Posterior cingulate gyrus (tissue), 11 donors: ENCODE measurements around the gene DLK1.
A peak's percentile ranks its signal among the peaks of the same experiment; 100 is the strongest.

ENCODE experiments used
- DNase-seq, 10 donors: peaks; one replicate each; pipeline versions ENCODE4 v3.0.0 to v3.0.0-alpha.2; 2020 to 2021; ENCODE audit warnings: mixed read lengths in 3 of 10
- intact Hi-C: fragments of 100-400 bp; cut with DNase I; formaldehyde crosslinking; loops from one replicate; pipeline ENCODE4 v1.15.1; 2023

DLK1 gene

GRCh38 chr14:100726550-100727085 lies at the start of gene DLK1:
Gene DLK1, plus strand, starts transcription at chr14:100726892. Its CDS starts 177 bp downstream, at chr14:100727069.
- peak in 1 of 10 donors; percentile 67 for DNase-seq
- intact Hi-C loops, result no loop called here

GRCh38 chr14:100677152-100677551 lies 49.5 kb upstream of the DLK1 start:
- DNase-seq, result no peak
- intact Hi-C loops, result no loop called here

GRCh38 chr14:100677554-100678468 lies 48.9 kb upstream of the DLK1 start:
- DNase-seq, result peak in 8 of 10 donors; percentile 29 to 94 (median 58)
- intact Hi-C loops, result no loop called here

- intact Hi-C loops, result no loop called here
- no peak for DNase-seq
Measured at GRCh38 chr14:100678469-100678828, 48.2 kb upstream of the DLK1 start.

GRCh38 chr14:100679153-100679552 lies 47.5 kb upstream of the DLK1 start:
- DNase-seq, result no peak
- intact Hi-C loops, result no loop called here

- DNase-seq, result no peak
- intact Hi-C loops, result no loop called here
Measured at GRCh38 chr14:100679707-100680438, 46.8 kb upstream of the DLK1 start.

GRCh38 chr14:100680439-100681051 lies 46.1 kb upstream of the DLK1 start:
- no peak for DNase-seq
- intact Hi-C loops, result no loop called here

GRCh38 chr14:100681111-100681510 lies 45.6 kb upstream of the DLK1 start:
- DNase-seq, result no peak
- intact Hi-C loops, result no loop called here

- DNase-seq, result no peak
- intact Hi-C loops, result no loop called here
Measured at GRCh38 chr14:100682749-100683148, 43.9 kb upstream of the DLK1 start.

- intact Hi-C loops, result no loop called here
- no peak for DNase-seq
Measured at GRCh38 chr14:100683578-100683977, 43.1 kb upstream of the DLK1 start.

GRCh38 chr14:100684154-100684553 lies 42.5 kb upstream of the DLK1 start:
- no peak for DNase-seq
- intact Hi-C loops, result no loop called here

GRCh38 chr14:100684961-100685360 lies 41.7 kb upstream of the DLK1 start:
- intact Hi-C loops, result no loop called here
- no peak for DNase-seq

- no peak for DNase-seq
- intact Hi-C loops, result no loop called here
Measured at GRCh38 chr14:100686858-100687257, 39.8 kb upstream of the DLK1 start.

GRCh38 chr14:100687386-100687785 lies 39.3 kb upstream of the DLK1 start:
- DNase-seq, result no peak
- intact Hi-C loops, result no loop called here

GRCh38 chr14:100688051-100688450 lies 38.6 kb upstream of the DLK1 start:
- intact Hi-C loops, result no loop called here
- DNase-seq, result no peak

- intact Hi-C loops, result no loop called here
- no peak for DNase-seq
Measured at GRCh38 chr14:100688598-100689461, 37.9 kb upstream of the DLK1 start.

GRCh38 chr14:100690672-100691071 lies 36.0 kb upstream of the DLK1 start:
- intact Hi-C loops, result no loop called here
- DNase-seq, result no peak

- intact Hi-C loops, result no loop called here
- no peak for DNase-seq
Measured at GRCh38 chr14:100691395-100692056, 35.2 kb upstream of the DLK1 start.

GRCh38 chr14:100692256-100692655 lies 34.4 kb upstream of the DLK1 start:
- intact Hi-C loops, result no loop called here
- DNase-seq, result no peak
